Measurements from ENCODE around the gene EVA1C.

- TF ChIP-seq EZH2 (IDR thresholded peaks at IDR 0.05; ENCODE audit: borderline replicate concordance, insufficient read depth, low read depth, low read length, poor library complexity, severe bottlenecking): no peak
- TF ChIP-seq CTCF (IDR thresholded peaks at IDR 0.05): no peak
Observed at GRCh38 chr21:32424191-32424535, 11.7 kb downstream of the EVA1C start.
